ENCODE data around the gene DTNB.

Gene DTNB

GRCh38 chr2:25375371-25375988 lies 297.9 kb downstream of the DTNB start:
- Histone ChIP-seq H3K9ac (ENCODE audit: insufficient read length) (no peak overlapping the region), H3K36me3 (ENCODE audit: insufficient read depth, low read length) (no peaks in the 10 kb centered on the region), H3K9me3 (ENCODE audit: low read depth, low read length) (no peaks in the 10 kb centered on the region), H3K27ac (no peak overlapping the region), H3K4me3 (no peak overlapping the region)
- no peak for DNase-seq (ENCODE audit: low read depth, low spot score)
- TF ChIP-seq EZH2 (IDR thresholded peaks at IDR 0.05) (no peak), FOXP2 (optimal IDR thresholded peaks at IDR 0.05; ENCODE audit: control extremely low read depth, extremely low read length, insufficient read depth) (no peak)

GRCh38 chr2:25374827-25375226 lies 298.6 kb downstream of the DTNB start:
- TF ChIP-seq FOXP2 (optimal IDR thresholded peaks at IDR 0.05; ENCODE audit: control extremely low read depth, extremely low read length, insufficient read depth), result no peak
- TF ChIP-seq EZH2 (IDR thresholded peaks at IDR 0.05), result no peak
- TF ChIP-seq POLR2AphosphoS5 (IDR thresholded peaks at IDR 0.05; ENCODE audit: borderline replicate concordance, low read depth, low read length), result no peak
- H3K9me3 ChIP-seq (ENCODE audit: low read depth, low read length), result no peaks in the 10 kb centered on the region
- no peak overlapping the region for H3K27ac ChIP-seq
- no peak for DNase-seq (ENCODE audit: low read depth, low spot score)
- H3K36me3 ChIP-seq (ENCODE audit: insufficient read depth, low read length), result no peaks in the 10 kb centered on the region
- no peak overlapping the region for H3K4me3 ChIP-seq
- H3K9ac ChIP-seq (ENCODE audit: insufficient read length), result no peak overlapping the region

- no peak overlapping the region for H3K27ac ChIP-seq
- TF ChIP-seq FOXP2 (optimal IDR thresholded peaks at IDR 0.05; ENCODE audit: control extremely low read depth, extremely low read length, insufficient read depth) (no peak), EZH2 (IDR thresholded peaks at IDR 0.05) (no peak), POLR2AphosphoS5 (IDR thresholded peaks at IDR 0.05; ENCODE audit: borderline replicate concordance, low read depth, low read length) (no peak)
- no peak for DNase-seq (ENCODE audit: low read depth, low spot score)
- no peak overlapping the region for H3K9ac ChIP-seq (ENCODE audit: insufficient read length)
- no peaks in the 10 kb centered on the region for H3K36me3 ChIP-seq (ENCODE audit: insufficient read depth, low read length)
- H3K4me3 ChIP-seq, result no peak overlapping the region
- H3K9me3 ChIP-seq (ENCODE audit: low read depth, low read length), result no peaks in the 10 kb centered on the region
Observed at GRCh38 chr2:25374411-25374810, 299.0 kb downstream of the DTNB start.

- Histone ChIP-seq H3K4me3 (no peak overlapping the region), H3K27ac (no peak overlapping the region), H3K9ac (ENCODE audit: insufficient read length) (no peak overlapping the region), H3K36me3 (ENCODE audit: insufficient read depth, low read length) (no peaks in the 10 kb centered on the region), H3K9me3 (ENCODE audit: low read depth, low read length) (no peaks in the 10 kb centered on the region)
- DNase-seq (ENCODE audit: low read depth, low spot score), result no peak
- TF ChIP-seq EZH2 (IDR thresholded peaks at IDR 0.05), result no peak
- no peak for TF ChIP-seq FOXP2 (optimal IDR thresholded peaks at IDR 0.05; ENCODE audit: control extremely low read depth, extremely low read length, insufficient read depth)
- TF ChIP-seq POLR2AphosphoS5 (IDR thresholded peaks at IDR 0.05; ENCODE audit: borderline replicate concordance, low read depth, low read length), result no peak
Observed at GRCh38 chr2:25373269-25373981, 300.0 kb downstream of the DTNB start.

GRCh38 chr2:25372405-25373268 lies 300.7 kb downstream of the DTNB start:
- no peaks in the 10 kb centered on the region for H3K9me3 ChIP-seq (ENCODE audit: low read depth, low read length)
- no peaks in the 10 kb centered on the region for H3K36me3 ChIP-seq (ENCODE audit: insufficient read depth, low read length)
- no peak overlapping the region for H3K4me3 ChIP-seq
- TF ChIP-seq FOXP2 (optimal IDR thresholded peaks at IDR 0.05; ENCODE audit: control extremely low read depth, extremely low read length, insufficient read depth) (no peak), EZH2 (IDR thresholded peaks at IDR 0.05) (no peak), POLR2AphosphoS5 (IDR thresholded peaks at IDR 0.05; ENCODE audit: borderline replicate concordance, low read depth, low read length) (no peak)
- no peak overlapping the region for H3K9ac ChIP-seq (ENCODE audit: insufficient read length)
- no peak for DNase-seq (ENCODE audit: low read depth, low spot score)
- no peak overlapping the region for H3K27ac ChIP-seq

GRCh38 chr2:25371253-25372241 lies 301.8 kb downstream of the DTNB start:
- H3K4me3 ChIP-seq, result no peak overlapping the region
- no peak overlapping the region for H3K9ac ChIP-seq (ENCODE audit: insufficient read length)
- TF ChIP-seq FOXP2 (optimal IDR thresholded peaks at IDR 0.05; ENCODE audit: control extremely low read depth, extremely low read length, insufficient read depth) (no peak), POLR2AphosphoS5 (IDR thresholded peaks at IDR 0.05; ENCODE audit: borderline replicate concordance, low read depth, low read length) (no peak), EZH2 (IDR thresholded peaks at IDR 0.05) (no peak)
- H3K27ac ChIP-seq, result no peak overlapping the region
- H3K36me3 ChIP-seq (ENCODE audit: insufficient read depth, low read length), result no peaks in the 10 kb centered on the region
- no peak for DNase-seq (ENCODE audit: low read depth, low spot score)
- no peaks in the 10 kb centered on the region for H3K9me3 ChIP-seq (ENCODE audit: low read depth, low read length)

- Histone ChIP-seq H3K4me3 (no peak overlapping the region), H3K9ac (ENCODE audit: insufficient read length) (no peak overlapping the region), H3K27ac (0 out of 2 replicates have a peak overlapping the region, but pooled peaks have one; percentile 75), H3K36me3 (ENCODE audit: insufficient read depth, low read length) (no peaks in the 10 kb centered on the region), H3K9me3 (ENCODE audit: low read depth, low read length) (no peaks in the 10 kb centered on the region)
- no peak for DNase-seq (ENCODE audit: low read depth, low spot score)
- TF ChIP-seq POLR2AphosphoS5 (IDR thresholded peaks at IDR 0.05; ENCODE audit: borderline replicate concordance, low read depth, low read length), result no peak
- TF ChIP-seq EZH2 (IDR thresholded peaks at IDR 0.05), result no peak
- TF ChIP-seq FOXP2 (optimal IDR thresholded peaks at IDR 0.05; ENCODE audit: control extremely low read depth, extremely low read length, insufficient read depth), result no peak
Observed at GRCh38 chr2:25369876-25370275, 303.5 kb downstream of the DTNB start.
